Peyer's patch (tissue), 4 donors: ENCODE measurements around the gene ADGRF1. TPM values are rescaled to one million over a fixed set of nuclear protein-coding genes. Genes with fewer than 3 reads are reported as not detected.

Experiments used
- DNase-seq, 3 donors: peaks; one replicate each; pipeline ENCODE4 v3.0.0-alpha.2; 2017 to 2019
- H3K27ac ChIP-seq, 4 donors: fragments of 200-600 bp; sonication (generic); one replicate each; pipeline ENCODE4 v1.5.1; 2016 to 2019
- H3K27me3 ChIP-seq, 2 donors: fragments of 200-600 bp; sonication (generic); one replicate each; pipeline ENCODE4 v1.5.1; 2019
- H3K36me3 ChIP-seq, 3 donors: fragments of 200-600 bp; sonication (generic); one replicate each; pipeline ENCODE4 v1.5.1; 2016 to 2019
- H3K4me1 ChIP-seq, 4 donors: fragments of 200-600 bp; sonication (generic); one replicate each; pipeline ENCODE4 v1.5.1; 2016 to 2019
- H3K4me3 ChIP-seq, 4 donors: fragments of 200-600 bp; sonication (generic); 1 replicate in 3 of 4; 2 replicates in 1 of 4; pipeline ENCODE4 v1.5.1; 2016 to 2019; ENCODE audit warnings: mild to moderate bottlenecking in 1 of 4
- H3K9me3 ChIP-seq, 4 donors: fragments of 200-600 bp; sonication (generic); one replicate each; pipeline ENCODE4 v1.5.1; 2016 to 2019; ENCODE audit warnings: mild to moderate bottlenecking in 1 of 4
- CTCF ChIP-seq, 6 experiments: fragments of 450-650 bp in 4 of 6; fragments of 200-600 bp in 2 of 6; sonication (generic) in 1 of 6; IDR thresholded peaks; one replicate each; pipeline ENCODE4 v1.5.1; 2017 to 2019; ENCODE audit warnings: antibody characterized with exemption in 6 of 6, mild to moderate bottlenecking in 3 of 6, moderate library complexity in 1 of 6
- POLR2A ChIP-seq, 2 donors: fragments of 450-650 bp; IDR thresholded peaks; one replicate each; pipeline ENCODE4 v1.5.1; 2017; ENCODE audit warnings: antibody characterized with exemption in 2 of 2, mild to moderate bottlenecking in 2 of 2, moderate library complexity in 2 of 2
- total RNA-seq, 4 donors: library from RNA; depleted of rRNA; stranded (reverse); fragments of >200 nt; gene quantifications; one replicate each; pipeline ENCODE4 v1.1.0, GENCODE V29; 2016

ADGRF1 gene
- total RNA-seq, 4 donors from 2014 or later: 7.4 to 22.6 (median 13.5) TPM; not detected in 1

- H3K27me3 ChIP-seq: no peaks in the 10 kb centered on the region
- H3K4me3 ChIP-seq: no peak overlapping the region
- no peak for DNase-seq
- H3K9me3 ChIP-seq: no peaks in the 10 kb centered on the region
- no peaks in the 10 kb centered on the region for H3K4me1 ChIP-seq
- peak overlapping the region in 1 of 4 donors; percentile 12 for H3K27ac ChIP-seq
- no peaks in the 10 kb centered on the region for H3K36me3 ChIP-seq
- TF ChIP-seq CTCF (IDR thresholded peaks at IDR 0.05) (no peak), POLR2A (IDR thresholded peaks at IDR 0.05) (no peak)
Measured at GRCh38 chr6:46948699-46949098, 93.4 kb downstream of the ADGRF1 start.

Other genes starting within 250 kb of the ADGRF1 start
- 1,000 to 10,000 TPM in 1 of 4 donors, 100 to 1,000 TPM in 2, 10 to 100 TPM in 1; 16.5 to 2,426 (median 830) TPM for gene MEP1A, start 248.9 kb downstream of the ADGRF1 start, total RNA-seq
- gene ADGRF5, start 120.4 kb downstream of the ADGRF1 start, total RNA-seq: 1 to 10 TPM; 3.8 to 9.9 (median 5.4) TPM